NCI-H146 (cell line): ENCODE measurements around the gene ARF5.
"Not testable (repeated sequence)": the region's sequence is repeated elsewhere in the genome, so short reads cannot be mapped to it uniquely, and the experiment has no call there.

Experiments used
- DNase-seq: peaks from one replicate; lab custom pipeline; 2025; lab: John Stamatoyannopoulos, UW

The ARF5 gene

DNA sequence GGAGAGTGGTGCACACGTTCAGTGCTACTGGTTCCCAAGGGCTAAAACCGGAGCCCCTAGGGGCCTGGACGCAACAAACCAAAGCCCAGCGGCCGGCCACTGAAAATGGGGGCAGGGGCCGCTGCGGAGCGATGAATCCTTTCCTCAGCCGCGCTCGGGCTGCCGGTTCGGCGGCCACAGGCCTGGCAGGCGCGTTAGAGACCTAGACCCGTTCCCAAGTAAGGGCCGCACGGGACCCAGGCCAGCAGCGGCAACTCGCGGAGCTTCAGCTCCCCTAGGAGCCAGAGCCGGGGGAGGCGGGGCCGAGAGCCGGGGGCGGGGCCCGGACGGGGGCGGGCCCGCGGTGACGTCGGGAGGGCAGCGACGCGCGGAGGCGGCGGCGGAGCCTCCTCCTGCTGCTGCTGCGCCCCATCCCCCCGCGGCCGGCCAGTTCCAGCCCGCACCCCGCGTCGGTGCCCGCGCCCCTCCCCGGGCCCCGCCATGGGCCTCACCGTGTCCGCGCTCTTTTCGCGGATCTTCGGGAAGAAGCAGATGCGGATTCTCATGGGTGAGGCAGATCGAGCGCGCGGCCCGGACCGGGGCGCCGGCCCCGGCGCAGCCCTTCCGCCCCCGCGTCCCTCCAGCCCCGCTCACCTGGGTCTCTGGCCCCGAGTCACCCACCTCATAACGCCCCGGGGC, at the start of gene ARF5:
ARF5 (plus strand) TSS at position 393 of the 678 bp plus-strand sequence; CDS start at position 481, 88 bp downstream.
- peak; percentile 80 for DNase-seq

- no peak for DNase-seq
These were observed 49.1 kb upstream of the ARF5 start for GRCh38 chr7:127539116-127539515.

GRCh38 chr7:127540461-127540860, 47.8 kb upstream of the ARF5 start:
- not testable (repeated sequence) for DNase-seq

DNA sequence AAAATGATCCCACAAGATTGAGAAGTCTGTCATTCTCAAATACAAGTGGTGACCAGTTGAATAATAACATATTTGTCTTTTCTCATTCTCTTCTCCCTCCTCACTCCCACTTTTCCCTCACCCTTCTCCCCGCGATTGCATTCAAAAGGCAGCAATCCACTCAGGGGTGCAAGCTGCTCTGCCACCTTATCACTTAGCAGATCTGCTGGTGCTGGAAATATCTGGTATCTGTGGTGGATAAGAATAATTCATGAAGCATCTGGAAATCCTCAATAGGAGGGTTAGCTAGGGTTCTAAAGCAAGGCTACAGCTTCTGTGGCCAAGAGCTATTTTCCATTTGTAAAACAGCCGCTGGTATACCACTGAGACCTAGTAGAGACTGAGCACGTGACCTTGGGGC, 46.7 kb upstream of the ARF5 start:
- no peak for DNase-seq

DNA sequence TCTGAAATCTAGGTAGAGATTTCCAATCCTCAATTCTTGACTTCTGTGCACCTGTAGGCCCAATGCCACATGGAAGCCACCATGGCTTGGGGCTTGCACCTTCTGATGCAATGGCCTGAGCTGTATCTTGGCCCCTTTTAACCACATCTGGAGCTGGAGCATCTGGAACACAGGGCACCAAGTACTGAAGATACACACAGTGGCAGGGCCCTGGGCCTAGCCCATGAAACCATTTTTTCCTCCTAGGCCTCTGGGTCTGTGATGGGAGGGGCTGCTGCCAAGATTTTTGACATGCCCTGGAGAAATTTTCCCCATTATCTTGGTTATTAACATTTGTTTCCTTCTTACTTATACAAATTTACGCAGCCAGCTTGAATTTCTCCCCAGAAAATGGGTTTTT, 41.9 kb upstream of the ARF5 start:
- no peak for DNase-seq

- DNase-seq: no peak
These were observed 38.0 kb upstream of the ARF5 start for GRCh38 chr7:127550247-127550646.

GRCh38 chr7:127551941-127552340, 36.3 kb upstream of the ARF5 start:
- no peak for DNase-seq

GRCh38 chr7:127556404-127556803, 31.8 kb upstream of the ARF5 start:
- DNase-seq: no peak

- DNase-seq: no peak
These were observed 30.4 kb upstream of the ARF5 start for GRCh38 chr7:127557803-127558202.

DNA sequence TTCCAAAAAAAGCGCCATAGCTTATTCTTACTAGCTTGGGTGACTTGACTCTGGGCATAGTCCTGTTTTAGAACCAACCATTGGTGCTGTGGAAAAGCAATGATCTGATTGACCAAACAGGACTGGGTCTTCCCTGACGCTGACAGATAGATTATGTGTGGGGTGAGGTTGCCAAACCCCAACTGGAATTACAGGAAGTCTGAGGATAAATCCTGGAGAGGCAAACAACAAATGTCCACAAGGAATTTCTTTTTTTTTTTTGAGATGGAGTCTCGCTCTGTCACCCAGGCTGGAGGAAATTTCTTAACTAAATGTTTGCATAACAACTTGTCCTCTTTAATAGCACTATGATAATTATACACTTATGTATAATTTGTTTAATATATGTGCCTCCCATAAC, 22.0 kb upstream of the ARF5 start:
- no peak for DNase-seq

GRCh38 chr7:127568034-127568433, 20.2 kb upstream of the ARF5 start:
- DNase-seq: not testable (repeated sequence)

DNA sequence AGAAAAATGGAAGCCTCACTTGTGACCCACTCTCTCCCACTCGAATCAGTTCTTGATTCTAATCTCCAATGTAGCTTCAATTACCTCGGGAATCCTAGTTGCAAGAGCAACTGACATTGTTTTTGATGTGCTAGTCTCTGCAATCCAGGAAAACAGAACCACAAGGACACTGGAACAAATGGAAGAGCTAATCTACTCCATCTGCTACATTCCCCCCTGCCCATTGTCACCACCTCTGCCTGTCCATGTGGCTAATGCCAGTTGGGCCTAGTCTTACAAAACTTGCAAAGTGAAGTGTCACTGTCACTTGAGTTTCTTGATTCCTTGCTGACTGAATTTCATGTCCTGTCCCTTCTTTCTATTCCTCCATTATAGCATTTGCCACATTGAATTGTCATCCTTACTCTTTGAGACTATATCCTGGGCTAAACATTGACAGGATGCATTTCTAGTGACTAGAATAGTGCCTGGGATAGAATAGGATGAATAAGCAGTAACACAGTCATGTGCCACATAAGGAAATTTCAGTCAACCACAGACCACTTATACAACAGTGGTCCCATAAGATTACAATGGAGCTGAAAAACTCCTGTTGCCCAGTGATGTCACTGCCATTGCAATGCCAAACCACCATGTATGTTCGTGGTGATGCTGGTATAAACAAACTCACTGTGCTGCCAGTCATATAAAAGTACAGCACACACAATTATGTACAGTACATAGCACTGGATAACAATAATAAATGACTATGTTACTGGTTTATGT, 16.3 kb upstream of the ARF5 start:
- no peak for DNase-seq

DNA sequence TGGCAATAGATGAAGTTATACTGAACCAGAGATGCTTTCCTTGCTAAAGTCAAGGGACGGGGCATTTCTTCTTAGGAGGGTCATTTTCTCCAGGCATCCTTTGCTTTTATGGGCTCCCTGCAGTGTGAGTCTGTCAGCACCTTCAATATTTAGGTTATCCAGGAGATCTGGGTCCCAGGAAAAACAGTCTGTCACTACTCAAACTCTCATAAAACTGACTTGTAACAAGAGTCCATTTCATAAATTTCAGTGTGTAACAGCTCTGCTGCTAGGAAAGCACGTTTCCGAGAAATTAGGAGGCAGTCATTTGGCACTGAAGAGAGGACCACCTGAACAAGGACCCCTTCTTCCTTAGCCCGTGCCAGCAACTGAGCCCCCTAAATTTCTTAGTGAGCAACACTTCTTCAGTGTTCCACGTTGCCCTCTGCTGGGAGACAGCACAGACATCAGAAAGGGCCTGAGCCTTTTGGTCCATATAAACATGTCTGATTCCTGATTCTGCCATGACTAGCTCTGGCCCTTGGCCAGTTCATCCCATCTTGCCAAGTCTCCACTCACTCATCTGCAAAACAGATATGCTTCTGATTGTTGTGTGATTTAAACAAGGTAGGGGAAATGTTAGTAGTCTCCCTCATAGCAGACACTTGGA, 10.1 kb upstream of the ARF5 start:
- no peak for DNase-seq

DNA sequence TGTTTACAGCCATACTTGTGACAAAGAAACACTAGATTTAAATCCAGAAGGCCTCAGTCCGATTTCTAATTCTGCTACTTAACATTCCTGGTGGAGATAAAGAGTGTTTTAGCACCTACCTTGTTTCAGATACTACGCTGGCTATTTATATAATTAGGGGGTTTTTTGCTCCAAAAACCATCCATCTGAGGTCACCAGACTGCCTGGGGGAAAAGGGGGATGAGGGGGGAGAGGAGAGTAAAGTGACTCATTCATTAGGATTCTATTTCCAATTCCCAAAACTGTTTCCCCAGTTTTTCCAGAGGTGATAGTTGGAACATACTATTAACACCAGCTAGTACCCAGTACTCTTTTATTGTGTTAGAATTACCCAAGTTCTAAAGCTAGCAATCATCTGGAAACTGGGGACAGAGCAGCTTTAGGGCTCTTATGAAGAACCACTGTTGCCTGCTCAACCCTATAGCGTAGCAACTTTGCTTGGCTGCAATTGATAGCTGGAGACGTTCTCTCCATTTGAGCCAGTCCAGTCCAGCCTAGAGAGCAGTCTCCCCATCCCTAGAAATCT, 9.4 kb upstream of the ARF5 start:
- no peak for DNase-seq

DNA sequence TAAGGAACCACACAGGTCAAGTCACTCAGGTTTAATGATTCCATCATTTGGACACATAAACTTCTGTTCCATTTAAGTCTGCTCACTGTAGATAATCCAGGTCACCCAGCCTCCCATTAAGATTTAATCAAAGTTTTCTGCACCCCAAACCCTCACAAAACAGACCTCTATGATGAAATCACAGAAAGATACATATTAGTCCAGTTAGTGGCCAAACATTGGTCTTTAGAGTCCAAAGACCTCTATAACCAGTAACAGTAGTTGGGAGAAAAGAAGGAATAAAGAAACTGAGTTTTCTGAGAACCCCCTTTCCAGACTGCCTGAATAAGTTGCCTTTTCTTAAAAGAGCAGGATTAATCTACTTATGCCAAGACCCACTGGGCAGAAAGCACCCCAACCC, 7.6 kb upstream of the ARF5 start:
- DNase-seq: no peak

GRCh38 chr7:127581716-127582115, 6.5 kb upstream of the ARF5 start:
- DNase-seq: no peak

- no peak for DNase-seq
These were observed 5.8 kb upstream of the ARF5 start for GRCh38 chr7:127582361-127582760.

- no peak for DNase-seq
These were observed 3.6 kb upstream of the ARF5 start for GRCh38 chr7:127584648-127585043.

DNA sequence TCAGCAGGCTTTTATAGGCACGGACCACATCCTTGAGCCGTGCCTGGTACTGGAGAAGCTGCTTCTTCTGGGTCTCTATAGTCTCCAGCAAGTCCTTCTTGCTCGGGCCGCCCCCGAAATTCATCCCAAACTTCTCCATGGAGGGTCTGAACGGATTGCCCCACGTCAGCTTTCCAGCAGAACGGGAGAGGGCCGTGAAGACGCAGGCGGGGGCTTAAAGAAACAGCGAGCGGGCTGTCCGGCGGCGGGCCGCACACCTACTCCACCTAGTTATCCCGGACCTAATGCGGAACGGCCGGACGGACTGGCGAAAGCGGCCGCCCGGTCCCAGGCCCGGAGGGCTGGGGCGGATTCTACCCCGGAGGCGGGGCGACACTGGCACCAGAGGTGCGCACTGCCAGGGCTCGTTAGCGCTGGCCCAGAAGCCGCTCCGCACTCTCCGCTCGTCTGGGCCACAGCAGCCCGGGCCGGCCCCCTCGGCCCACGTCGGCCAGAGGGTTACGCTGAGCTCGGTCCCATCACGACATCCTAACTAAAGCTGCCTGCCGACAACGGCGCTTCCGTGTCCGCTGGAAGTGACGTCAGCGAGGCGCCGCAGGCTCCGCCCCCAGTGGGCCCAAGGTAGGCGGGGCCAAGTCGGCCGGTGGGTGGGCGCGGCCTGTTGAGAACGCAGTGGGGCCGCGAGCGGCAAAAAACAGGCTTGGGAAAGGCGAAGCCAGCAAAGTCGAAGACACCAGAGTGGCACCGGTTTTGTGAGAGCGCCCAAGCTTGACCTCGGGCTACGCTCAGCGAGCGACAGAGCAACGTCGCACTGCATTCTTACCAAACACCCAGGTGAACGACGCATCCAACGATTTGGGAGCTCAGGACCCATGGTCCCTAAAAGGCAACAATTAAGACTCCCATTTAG, 2.9 kb upstream of the ARF5 start, which contains the start of gene GCC1:
GCC1 (minus strand) TSS at position 553 of the 910 bp plus-strand sequence; CDS start at position 139, 414 bp downstream.
- peak; percentile 75 for DNase-seq

DNA sequence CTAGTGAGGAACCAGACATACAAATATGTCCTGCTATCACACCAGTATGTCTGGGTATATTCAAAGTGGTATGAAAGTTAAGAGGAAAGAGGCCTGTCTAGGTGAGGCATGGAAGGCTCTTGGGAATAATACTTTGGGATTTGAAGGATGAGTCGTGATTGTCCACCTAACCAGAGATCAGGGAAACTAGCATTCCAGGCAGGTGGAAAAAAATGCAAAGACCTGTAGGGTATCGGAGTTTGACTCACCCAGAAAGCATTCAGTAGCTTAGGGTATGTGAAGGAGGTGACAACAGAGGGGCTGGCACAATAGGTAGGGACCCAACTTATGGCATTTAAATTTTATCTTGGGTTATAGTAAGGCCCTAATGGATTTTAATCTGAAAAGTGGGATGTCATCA, 1.9 kb upstream of the ARF5 start:
- no peak for DNase-seq

GRCh38 chr7:127587663-127588018, 570 bp upstream of the ARF5 start:
- no peak for DNase-seq
